CD14-positive monocyte (primary cell): Measurements from ENCODE around the gene TMOD1. TPM values are rescaled to one million over a fixed set of nuclear protein-coding genes. Genes with fewer than 3 reads are reported as not detected.
A peak's percentile ranks its signal among the peaks of the same experiment; 100 is the strongest.

Source experiments
- DNase-seq, 3 donors: peaks; one replicate each; pipeline ENCODE4 v3.0.0-alpha.2; 2011 to 2022
- H2AFZ ChIP-seq: 2 replicates; pipeline ENCODE4 v1.6.0; 2012; ENCODE audit warnings: mild to moderate bottlenecking, low read depth, low read length, inconsistent platforms; ENCODE audit not compliant: insufficient read depth, poor library complexity, severe bottlenecking
- H3K27ac ChIP-seq, 2 donors: 1 replicate in 1 of 2; 2 replicates in 1 of 2; pipeline ENCODE4 v1.5.1; 2012 to 2013; ENCODE audit warnings: low read length in 2 of 2, control low read depth in 1 of 2, inconsistent platforms in 1 of 2, low read depth in 1 of 2, mild to moderate bottlenecking in 1 of 2
- H3K27me3 ChIP-seq, 2 donors: one replicate each; pipeline versions ENCODE4 v1.6.0 to v1.6.1; 2011 to 2013; ENCODE audit warnings: low read length in 2 of 2; ENCODE audit not compliant: control insufficient read depth in 2 of 2, insufficient read depth in 2 of 2
- H3K36me3 ChIP-seq, 2 donors: replicated peaks in 1 of 2; 1 replicate in 1 of 2; 2 replicates in 1 of 2; pipeline versions ENCODE4 v1.5.1 to v1.6.1; 2012 to 2013; ENCODE audit warnings: low read length in 2 of 2, control low read depth in 1 of 2, inconsistent platforms in 1 of 2, mild to moderate bottlenecking in 1 of 2; ENCODE audit not compliant: insufficient read depth in 2 of 2, control insufficient read depth in 1 of 2
- H3K4me1 ChIP-seq, 2 donors: 1 replicate in 1 of 2; 2 replicates in 1 of 2; pipeline versions ENCODE4 v1.5.1 to v1.6.1; 2012 to 2013; ENCODE audit warnings: low read length in 2 of 2, control low read depth in 1 of 2, inconsistent platforms in 1 of 2, mild to moderate bottlenecking in 1 of 2, moderate library complexity in 1 of 2; ENCODE audit not compliant: insufficient read depth in 2 of 2, control insufficient read depth in 1 of 2
- H3K4me2 ChIP-seq: replicated peaks from 2 replicates; pipeline ENCODE3; 2012; ENCODE audit warnings: low read length, moderate library complexity, mild to moderate bottlenecking; ENCODE audit not compliant: poor library complexity, severe bottlenecking; ENCODE audit errors: extremely low read depth
- H3K4me3 ChIP-seq, 3 experiments: fragments of 200-600 bp in 1 of 3; sonication (generic) in 1 of 3; replicated peaks in 1 of 3; 1 replicate in 2 of 3; 2 replicates in 1 of 3; pipeline ENCODE4 v1.5.1; 2011 to 2013; ENCODE audit warnings: low read length in 3 of 3, mild to moderate bottlenecking in 3 of 3, control low read depth in 2 of 3, low read depth in 2 of 3, inconsistent platforms in 1 of 3, moderate library complexity in 1 of 3
- H3K79me2 ChIP-seq: 2 replicates; pipeline ENCODE4 v1.6.0; 2012; ENCODE audit warnings: mild to moderate bottlenecking, control low read depth, inconsistent platforms, low read length, moderate library complexity; ENCODE audit not compliant: insufficient read depth
- H3K9ac ChIP-seq: 2 replicates; pipeline ENCODE4 v1.6.0; 2017; ENCODE audit warnings: low read length, mild to moderate bottlenecking; ENCODE audit not compliant: insufficient read depth, poor library complexity, severe bottlenecking
- H3K9me3 ChIP-seq, 2 donors: replicated peaks in 1 of 2; 1 replicate in 1 of 2; 2 replicates in 1 of 2; pipeline versions ENCODE4 v1.5.1 to v1.6.1; 2012 to 2013; ENCODE audit warnings: low read length in 2 of 2, control low read depth in 1 of 2; ENCODE audit not compliant: control insufficient read depth in 1 of 2, insufficient read depth in 1 of 2
- H4K20me1 ChIP-seq: 2 replicates; pipeline ENCODE4 v1.6.0; 2012; ENCODE audit warnings: mild to moderate bottlenecking, low read length, control low read depth, moderate library complexity; ENCODE audit not compliant: insufficient read depth
- H3K27ac Mint-ChIP-seq, 7 donors: one replicate each; pipeline ENCODE4 v1.8.0; 2020; ENCODE audit warnings: mild to moderate bottlenecking in 7 of 7, mixed read lengths in 7 of 7, moderate library complexity in 6 of 7, inconsistent platforms in 2 of 7
- H3K27me3 Mint-ChIP-seq, 3 donors: one replicate each; pipeline ENCODE4 v1.8.0; 2021 to 2022; ENCODE audit warnings: low read depth in 3 of 3, mild to moderate bottlenecking in 3 of 3, mixed read lengths in 3 of 3, moderate library complexity in 3 of 3, inconsistent platforms in 1 of 3
- H3K36me3 Mint-ChIP-seq, 2 donors: one replicate each; pipeline ENCODE4 v1.8.0; 2020; ENCODE audit warnings: mixed read lengths in 2 of 2, inconsistent platforms in 1 of 2, mild to moderate bottlenecking in 1 of 2
- H3K4me1 Mint-ChIP-seq: one replicate; pipeline ENCODE4 v1.8.0; 2020; ENCODE audit warnings: mild to moderate bottlenecking, mixed read lengths
- H3K4me3 Mint-ChIP-seq, 2 donors: one replicate each; pipeline ENCODE4 v1.8.0; 2020; ENCODE audit warnings: mild to moderate bottlenecking in 2 of 2, mixed read lengths in 2 of 2, moderate library complexity in 1 of 2
- H3K9me3 Mint-ChIP-seq, 7 donors: one replicate each; pipeline ENCODE4 v1.8.0; 2020 to 2022; ENCODE audit warnings: mixed read lengths in 7 of 7, mild to moderate bottlenecking in 6 of 7, moderate library complexity in 6 of 7, inconsistent platforms in 2 of 7
- WGBS: methylation state at CpG from one replicate; pipeline ENCODE4 v1.1.5; 2013; ENCODE audit warnings: missing lambda C conversion rate; ENCODE audit not compliant: insufficient coverage; 5-methylcytosine and 5-hydroxymethylcytosine counted together
- intact Hi-C, 2 donors: fragments of 100-400 bp; cut with micrococcal nuclease; formaldehyde crosslinking; loops; one replicate each; pipeline versions ENCODE4 v1.15.0 to v1.15.1; 2023
- polyA plus RNA-seq, 3 donors: library from polyadenylated mRNA; depleted of rRNA in 1 of 3; unstranded in 2 of 3; stranded (reverse) in 1 of 3; fragments of 300-500 nt in 2 of 3; fragments of >200 nt in 1 of 3; fragmentation: Illumina TruSeq in 2 of 3; gene quantifications; 1 replicate in 2 of 3; 2 replicates in 1 of 3; pipeline ENCODE4 v1.2.3, GENCODE V29; 2012 to 2021
- TF ChIP-seq, protein P1 (sequence below): fragments of 200-600 bp; IDR thresholded peaks from one replicate; pipeline ENCODE4 v1.8.0; 2022; ENCODE audit warnings: antibody characterized with exemption, mild to moderate bottlenecking

Gene TMOD1
- polyA plus RNA-seq, 3 donors = 0.09 to 0.81 (median 0.59) TPM

GRCh38 chr9:97627624-97628023 lies 126.2 kb downstream of the TMOD1 start:
- no peak overlapping the region for H2AFZ ChIP-seq
- H3K4me1 ChIP-seq = peaks cover 11 to 13% of the 10 kb centered on the region in 2 donors
- no peaks in the 10 kb centered on the region for H4K20me1 ChIP-seq
- no peak overlapping the region for H3K4me3 Mint-ChIP-seq
- DNase-seq = no peak
- H3K9me3 ChIP-seq = no peaks in the 10 kb centered on the region
- peaks cover 16% of the 10 kb centered on the region for H3K4me1 Mint-ChIP-seq
- H3K36me3 Mint-ChIP-seq = peaks cover 24 to 31% of the 10 kb centered on the region in 2 donors
- H3K27ac Mint-ChIP-seq = no peak overlapping the region
- H3K4me2 ChIP-seq = no peak overlapping the region
- peaks cover 34% of the 10 kb centered on the region for H3K79me2 ChIP-seq
- no peak overlapping the region for H3K9ac ChIP-seq
- H3K9me3 Mint-ChIP-seq = peaks cover 0 to 3% (median 2%) of the 10 kb centered on the region in 7 donors
- no peak overlapping the region for H3K4me3 ChIP-seq
- TF ChIP-seq, protein P1, sequence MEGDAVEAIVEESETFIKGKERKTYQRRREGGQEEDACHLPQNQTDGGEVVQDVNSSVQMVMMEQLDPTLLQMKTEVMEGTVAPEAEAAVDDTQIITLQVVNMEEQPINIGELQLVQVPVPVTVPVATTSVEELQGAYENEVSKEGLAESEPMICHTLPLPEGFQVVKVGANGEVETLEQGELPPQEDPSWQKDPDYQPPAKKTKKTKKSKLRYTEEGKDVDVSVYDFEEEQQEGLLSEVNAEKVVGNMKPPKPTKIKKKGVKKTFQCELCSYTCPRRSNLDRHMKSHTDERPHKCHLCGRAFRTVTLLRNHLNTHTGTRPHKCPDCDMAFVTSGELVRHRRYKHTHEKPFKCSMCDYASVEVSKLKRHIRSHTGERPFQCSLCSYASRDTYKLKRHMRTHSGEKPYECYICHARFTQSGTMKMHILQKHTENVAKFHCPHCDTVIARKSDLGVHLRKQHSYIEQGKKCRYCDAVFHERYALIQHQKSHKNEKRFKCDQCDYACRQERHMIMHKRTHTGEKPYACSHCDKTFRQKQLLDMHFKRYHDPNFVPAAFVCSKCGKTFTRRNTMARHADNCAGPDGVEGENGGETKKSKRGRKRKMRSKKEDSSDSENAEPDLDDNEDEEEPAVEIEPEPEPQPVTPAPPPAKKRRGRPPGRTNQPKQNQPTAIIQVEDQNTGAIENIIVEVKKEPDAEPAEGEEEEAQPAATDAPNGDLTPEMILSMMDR = no peak
- H3K27me3 Mint-ChIP-seq = no peaks in the 10 kb centered on the region
- H3K27me3 ChIP-seq = no peaks in the 10 kb centered on the region
- no peak overlapping the region for H3K27ac ChIP-seq
- intact Hi-C loops = no loop called here
- peaks cover 14 to 41% of the 10 kb centered on the region in 2 donors for H3K36me3 ChIP-seq
- WGBS = 88% methylated on average over 1 of the region's 5 CpGs

DNA sequence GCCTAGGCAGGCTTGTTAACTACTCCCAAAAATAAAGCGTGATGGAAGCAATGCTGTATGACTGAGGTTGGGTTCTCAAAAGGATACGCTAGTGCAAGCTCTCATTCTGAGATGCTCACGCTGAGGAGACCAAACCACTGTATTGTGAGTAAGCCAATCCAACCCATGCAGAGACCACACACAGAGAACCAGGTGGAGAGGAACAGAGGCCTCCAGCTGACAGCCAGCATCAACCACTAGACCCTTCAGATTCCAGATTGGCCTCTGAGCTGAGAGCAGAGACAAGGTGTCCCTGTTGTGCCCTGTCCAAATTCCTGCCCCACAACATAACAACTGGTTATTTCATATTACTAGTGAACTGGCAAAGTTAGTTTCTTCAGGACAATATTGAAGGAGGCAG lies 127.2 kb downstream of the TMOD1 start:
- Histone ChIP-seq H3K4me3 (no peak overlapping the region), H3K36me3 (peaks cover 13 to 30% of the 10 kb centered on the region in 2 donors), H3K27me3 (no peaks in the 10 kb centered on the region), H3K9ac (no peak overlapping the region), H3K4me2 (no peak overlapping the region), H4K20me1 (no peaks in the 10 kb centered on the region), H3K9me3 (no peaks in the 10 kb centered on the region), H3K4me1 (peaks cover 11 to 14% of the 10 kb centered on the region in 2 donors), H3K27ac (no peak overlapping the region), H3K79me2 (peaks cover 34% of the 10 kb centered on the region), H2AFZ (no peak overlapping the region)
- no peak for DNase-seq
- TF ChIP-seq, protein P1 = no peak
- Mint-ChIP-seq H3K4me3 (no peak overlapping the region), H3K4me1 (peaks cover 16% of the 10 kb centered on the region), H3K27me3 (no peaks in the 10 kb centered on the region), H3K9me3 (peaks cover 0 to 2% (median 0%) of the 10 kb centered on the region in 7 donors), H3K36me3 (peaks cover 17 to 22% of the 10 kb centered on the region in 2 donors), H3K27ac (peak overlapping the region in 1 of 7 donors; percentile 46)
- WGBS = 100% methylated on average over 3 of the region's 3 CpGs
- intact Hi-C loops = no loop called here
